Activated CD8-positive, alpha-beta memory T cell treated with anti-CD3 and anti-CD28 coated beads, Interleukin-2, amount 10 ng/mL, durations not matched to agents 7 days and 5 days (primary cell): ENCODE results near the gene TDRD1. TPM values are rescaled to one million over a fixed set of nuclear protein-coding genes. Genes with fewer than 3 reads are reported as not detected.

Experiments
- ATAC-seq: fragments of 150-1000 bp; cut with Tn5 transposase; one replicate; pipeline ENCODE4 v1.10.0; 2021; ENCODE audit warnings: moderate library complexity
- CTCF ChIA-PET: fragments of 350-600 bp; sonication (Branson Sonifier 250); formaldehyde crosslinking; loops from one replicate; lab custom pipeline; 2021; ENCODE audit warnings: antibody characterized with exemption; lab: Charles Lee
- DNase-seq: peaks from one replicate; pipeline ENCODE4 v3.0.0-alpha.2; 2020
- H3K27ac Mint-ChIP-seq: one replicate; pipeline ENCODE4 v1.8.0; 2021; ENCODE audit warnings: mild to moderate bottlenecking, mixed read lengths
- H3K27me3 Mint-ChIP-seq: one replicate; pipeline ENCODE4 v1.8.0; 2021; ENCODE audit warnings: mixed read lengths
- H3K36me3 Mint-ChIP-seq: one replicate; pipeline ENCODE4 v1.8.0; 2021; ENCODE audit warnings: mild to moderate bottlenecking, mixed read lengths
- H3K4me1 Mint-ChIP-seq: one replicate; pipeline ENCODE4 v1.8.0; 2021; ENCODE audit warnings: mixed read lengths
- H3K4me3 Mint-ChIP-seq: one replicate; pipeline ENCODE4 v1.8.0; 2021; ENCODE audit warnings: mild to moderate bottlenecking, moderate library complexity, mixed read lengths
- H3K9me3 Mint-ChIP-seq: one replicate; pipeline ENCODE4 v1.8.0; 2022; ENCODE audit warnings: low read depth, mixed read lengths
- total RNA-seq, 2 experiments: library from RNA; stranded (reverse); gene quantifications; one replicate each; pipeline ENCODE4 v1.2.3, GENCODE V29; 2021

TDRD1 gene
- total RNA-seq, 2 experiments from 2014 or later: 0.05 to 0.15 TPM

DNA sequence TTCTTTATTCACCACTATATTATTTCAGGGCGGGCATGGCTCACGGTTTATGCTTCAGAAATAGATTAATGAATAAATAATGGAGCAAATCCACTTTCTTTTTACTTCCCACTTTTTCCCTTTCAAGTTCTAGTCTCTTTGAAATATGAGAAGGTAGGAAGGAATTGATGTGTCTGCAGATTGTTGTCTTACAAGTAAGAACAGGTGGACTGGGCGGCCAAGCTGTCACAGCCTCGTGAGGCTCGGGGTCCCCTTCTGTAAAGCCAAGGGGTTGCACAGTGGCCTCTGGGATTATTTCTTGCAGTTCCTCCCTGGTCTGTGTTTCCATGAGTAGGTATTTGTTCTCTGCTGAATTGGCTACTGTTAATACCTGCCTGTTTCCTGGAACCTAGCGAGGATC lies 71.1 kb downstream of the TDRD1 start:
- H3K27ac Mint-ChIP-seq: no peak overlapping the region
- no peaks in the 10 kb centered on the region for H3K4me1 Mint-ChIP-seq
- no peak for ATAC-seq
- no peaks in the 10 kb centered on the region for H3K36me3 Mint-ChIP-seq
- no peak overlapping the region for H3K4me3 Mint-ChIP-seq
- CTCF ChIA-PET: interaction anchor here (1.4 kb wide), 1 partner anchor 21 kb away, joined by 3 read pairs; no protein-coding TSS in a partner anchor
- no peaks in the 10 kb centered on the region for H3K9me3 Mint-ChIP-seq
- no peak for DNase-seq
- peaks cover 6% of the 10 kb centered on the region for H3K27me3 Mint-ChIP-seq

DNA sequence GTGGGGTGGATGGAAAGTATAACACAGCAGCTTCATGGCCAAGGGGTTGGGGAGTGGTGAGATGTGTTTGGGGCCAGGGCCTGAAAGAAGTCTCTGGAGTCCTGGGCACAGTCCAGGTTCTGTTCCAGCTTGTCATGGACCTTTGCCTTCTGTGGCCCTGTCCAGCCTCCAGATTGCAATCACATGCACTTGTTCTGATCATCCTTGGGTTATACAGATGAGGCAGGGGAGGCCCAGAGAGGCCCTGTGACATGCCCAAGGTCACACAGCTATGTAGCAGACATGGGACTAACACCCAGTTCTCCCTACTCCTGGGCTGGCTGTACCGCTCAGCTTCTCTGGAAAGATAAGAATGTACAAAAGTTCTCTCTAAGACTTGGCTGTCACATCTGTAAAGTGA lies 71.6 kb downstream of the TDRD1 start:
- no peak overlapping the region for H3K27ac Mint-ChIP-seq
- H3K36me3 Mint-ChIP-seq: no peaks in the 10 kb centered on the region
- no peak for DNase-seq
- H3K9me3 Mint-ChIP-seq: no peaks in the 10 kb centered on the region
- H3K4me3 Mint-ChIP-seq: no peak overlapping the region
- no peaks in the 10 kb centered on the region for H3K4me1 Mint-ChIP-seq
- H3K27me3 Mint-ChIP-seq: peaks cover 2% of the 10 kb centered on the region
- CTCF ChIA-PET: interaction anchor here (1.4 kb wide), 1 partner anchor 21 kb away, joined by 3 read pairs; no protein-coding TSS in a partner anchor
- no peak for ATAC-seq

DNA sequence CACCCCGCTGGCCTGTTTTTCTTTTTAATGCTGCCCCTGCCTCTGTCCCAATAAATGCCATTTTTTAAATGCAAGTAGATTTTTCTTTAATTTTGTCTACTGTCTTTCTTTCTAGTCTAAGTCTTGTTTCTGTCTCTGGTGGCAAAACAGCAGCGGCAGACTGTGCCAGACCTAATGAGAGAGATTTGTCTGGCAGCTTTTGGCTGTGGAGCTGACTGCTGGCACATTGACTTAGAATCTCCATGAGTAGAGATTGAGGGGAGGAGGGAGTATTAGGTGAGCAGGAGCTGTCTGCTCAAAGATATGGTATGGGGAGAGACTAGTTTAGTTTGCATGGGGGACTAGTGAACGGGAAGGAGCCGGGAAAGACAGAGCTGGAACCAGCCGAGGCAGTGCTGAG lies 72.9 kb downstream of the TDRD1 start:
- no peak overlapping the region for H3K4me3 Mint-ChIP-seq
- CTCF ChIA-PET: no interaction called here
- no peaks in the 10 kb centered on the region for H3K36me3 Mint-ChIP-seq
- ATAC-seq (no peak), DNase-seq (no peak)
- H3K4me1 Mint-ChIP-seq: no peaks in the 10 kb centered on the region
- no peaks in the 10 kb centered on the region for H3K9me3 Mint-ChIP-seq
- H3K27ac Mint-ChIP-seq: no peak overlapping the region
- no peaks in the 10 kb centered on the region for H3K27me3 Mint-ChIP-seq

DNA sequence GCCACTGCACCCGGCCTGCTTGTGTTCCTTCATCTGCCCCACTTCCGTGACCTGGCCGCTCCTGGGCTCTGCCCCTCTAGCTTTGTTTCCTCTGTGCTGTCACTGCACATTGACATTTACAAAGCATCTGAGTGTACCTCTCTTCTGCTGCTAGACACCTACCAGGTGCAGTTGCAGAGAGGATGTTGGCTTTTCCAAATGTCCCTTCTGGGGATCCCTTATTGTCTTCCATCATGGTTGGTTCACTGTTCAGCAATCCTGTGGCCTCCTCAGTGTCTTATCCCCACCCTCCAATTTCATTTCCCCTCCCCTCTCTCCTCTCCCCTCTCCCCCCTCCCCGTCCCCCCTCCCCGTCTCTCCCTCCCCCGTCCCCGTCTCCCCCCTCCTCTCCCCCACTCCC lies 73.7 kb downstream of the TDRD1 start:
- H3K4me1 Mint-ChIP-seq: no peaks in the 10 kb centered on the region
- ATAC-seq (peak; percentile 39), DNase-seq (no peak)
- no peaks in the 10 kb centered on the region for H3K27me3 Mint-ChIP-seq
- H3K36me3 Mint-ChIP-seq: no peaks in the 10 kb centered on the region
- H3K9me3 Mint-ChIP-seq: no peaks in the 10 kb centered on the region
- no peak overlapping the region for H3K27ac Mint-ChIP-seq
- no peak overlapping the region for H3K4me3 Mint-ChIP-seq
- CTCF ChIA-PET: no interaction called here

DNA sequence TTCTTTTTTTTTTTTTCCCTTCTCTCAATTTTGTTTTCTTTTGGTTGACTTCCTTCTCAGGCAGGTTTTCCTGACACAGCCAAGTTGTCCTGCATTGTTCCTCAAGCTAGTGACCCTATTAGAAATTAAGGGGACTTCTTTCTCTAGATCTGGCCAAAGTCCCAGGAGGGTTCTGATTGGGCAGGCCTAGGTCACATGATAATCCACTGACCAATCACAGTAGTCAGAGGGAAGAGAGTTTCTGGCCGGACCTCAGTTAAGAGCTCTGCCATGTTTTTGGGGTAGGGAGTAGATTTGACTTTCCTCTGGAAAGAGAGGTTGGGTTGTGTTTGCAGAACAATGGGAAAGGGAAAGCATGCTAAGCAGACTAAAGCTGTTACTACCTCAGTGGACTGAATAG lies 76.1 kb downstream of the TDRD1 start:
- no peaks in the 10 kb centered on the region for H3K4me1 Mint-ChIP-seq

DNA sequence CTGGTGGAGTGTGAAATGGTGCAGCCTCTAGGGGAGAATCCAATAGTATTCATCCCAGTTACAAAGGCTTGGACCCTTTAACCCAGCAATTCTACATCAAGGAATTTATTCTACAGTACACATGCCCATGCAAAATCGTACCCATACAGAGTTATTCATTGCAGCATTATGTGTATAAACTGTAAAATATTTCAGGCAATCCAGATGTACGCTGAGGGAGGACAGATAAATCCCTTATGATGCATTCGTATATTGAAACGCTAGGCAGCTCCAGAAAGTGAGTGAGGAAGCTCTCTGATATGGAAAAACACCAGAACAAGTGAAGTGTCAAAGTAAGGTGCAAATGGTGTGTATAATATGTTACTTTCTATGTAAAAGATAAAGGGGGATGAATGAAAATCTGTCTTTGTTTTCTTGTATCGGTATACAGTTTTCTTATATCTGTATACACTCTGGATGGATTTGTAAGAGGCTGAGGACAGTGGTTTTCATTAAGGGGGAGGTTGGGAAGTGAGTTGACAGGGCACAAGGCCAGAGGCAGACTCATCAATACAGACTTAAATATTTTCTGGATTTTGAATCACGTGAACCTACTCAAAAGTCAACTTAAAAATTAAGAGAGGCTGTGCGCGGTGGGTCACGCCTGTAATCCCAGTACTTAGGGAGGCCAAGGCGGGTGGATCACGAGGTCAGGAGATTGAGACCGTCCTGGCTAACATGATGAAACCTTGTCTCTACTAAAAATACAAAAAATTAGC lies 77.0 kb downstream of the TDRD1 start:
- no peaks in the 10 kb centered on the region for H3K9me3 Mint-ChIP-seq
- CTCF ChIA-PET: no interaction called here

More for the DNA sequence above, 76.1 kb downstream of the TDRD1 start:
- H3K27me3 Mint-ChIP-seq: peaks cover 3% of the 10 kb centered on the region
- H3K36me3 Mint-ChIP-seq: no peaks in the 10 kb centered on the region
- CTCF ChIA-PET: no interaction called here
- no peak for ATAC-seq
- no peak for DNase-seq
- H3K27ac Mint-ChIP-seq: no peak overlapping the region
- H3K9me3 Mint-ChIP-seq: no peaks in the 10 kb centered on the region
- H3K4me3 Mint-ChIP-seq: no peak overlapping the region

DNA sequence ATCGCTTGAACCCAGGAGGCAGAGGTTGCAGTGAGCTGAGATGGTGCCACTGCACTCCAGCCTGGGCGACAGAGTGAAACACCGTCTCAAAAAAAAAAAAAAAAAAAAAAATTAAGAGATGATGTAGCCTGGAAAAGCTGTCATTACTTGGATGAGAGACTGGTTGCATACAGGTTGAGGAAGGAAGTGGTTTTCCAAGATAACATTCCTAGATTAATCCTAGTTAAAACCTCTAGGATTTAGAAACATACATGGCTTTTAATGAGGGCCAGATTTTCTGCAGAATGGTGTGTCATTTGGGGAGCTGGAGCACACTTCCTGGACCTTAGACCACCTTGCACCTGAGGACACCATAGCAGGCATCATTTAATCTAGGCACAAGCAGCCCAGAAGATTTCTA lies 77.7 kb downstream of the TDRD1 start:
- DNase-seq (no peak), ATAC-seq (no peak)
- no peaks in the 10 kb centered on the region for H3K9me3 Mint-ChIP-seq
- H3K36me3 Mint-ChIP-seq: no peaks in the 10 kb centered on the region
- no peak overlapping the region for H3K4me3 Mint-ChIP-seq
- CTCF ChIA-PET: no interaction called here
- H3K27me3 Mint-ChIP-seq: peaks cover 3% of the 10 kb centered on the region
- H3K27ac Mint-ChIP-seq: no peak overlapping the region
- peaks cover 6% of the 10 kb centered on the region for H3K4me1 Mint-ChIP-seq

More for the DNA sequence above, 77.0 kb downstream of the TDRD1 start:
- Mint-ChIP-seq H3K4me3 (no peak overlapping the region), H3K36me3 (no peaks in the 10 kb centered on the region), H3K27me3 (peaks cover 3% of the 10 kb centered on the region), H3K27ac (no peak overlapping the region), H3K4me1 (peaks cover 3% of the 10 kb centered on the region)
- no peak for ATAC-seq
- no peak for DNase-seq

DNA sequence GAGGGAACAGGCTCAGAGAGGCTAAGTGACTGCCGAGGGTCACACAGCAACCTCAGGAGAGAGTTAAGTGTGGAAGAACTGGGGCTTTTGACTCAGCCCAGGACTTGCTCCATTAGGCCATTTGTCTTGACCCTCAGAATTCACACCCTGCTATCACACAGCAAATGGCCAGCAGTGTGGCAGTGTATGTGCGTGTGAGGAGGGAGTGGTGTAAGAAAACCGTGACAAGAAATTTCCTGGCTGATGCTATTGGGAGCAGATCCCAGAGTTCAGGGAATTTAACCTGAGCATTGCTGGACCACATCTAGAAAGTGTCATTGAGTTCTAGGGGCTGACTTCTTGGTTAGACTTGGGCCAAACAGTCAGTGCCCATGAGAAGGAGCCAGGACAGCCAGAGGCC lies 78.3 kb downstream of the TDRD1 start:
- no peak for DNase-seq

DNA sequence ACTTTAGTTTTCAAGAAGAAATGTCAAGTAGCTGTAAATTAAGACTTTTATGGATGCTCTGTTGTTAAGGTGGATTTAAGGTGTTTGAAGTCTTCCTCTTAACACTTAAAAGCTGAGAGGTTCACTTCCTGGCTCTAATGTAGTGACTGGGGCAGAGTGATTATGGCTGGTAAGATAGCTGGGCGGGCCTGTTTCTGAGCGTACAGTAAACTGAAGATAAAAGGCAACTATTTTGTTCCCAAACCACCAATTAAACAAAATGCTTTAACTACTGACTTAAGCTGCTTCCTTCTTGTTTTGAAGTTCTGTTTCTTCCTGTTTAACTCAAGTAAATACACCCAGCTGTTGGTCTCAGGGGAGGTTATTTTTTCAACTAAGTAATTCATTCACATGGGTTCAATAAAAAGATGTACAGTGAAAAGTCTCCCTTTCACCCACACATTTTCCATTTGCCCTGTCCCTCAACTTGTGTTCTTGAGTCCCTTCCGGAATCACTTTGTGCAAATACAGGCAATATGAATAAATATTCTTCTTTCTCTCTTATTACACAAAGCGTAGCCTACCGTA lies 79.2 kb downstream of the TDRD1 start:
- no peak overlapping the region for H3K27ac Mint-ChIP-seq
- peaks cover 3% of the 10 kb centered on the region for H3K27me3 Mint-ChIP-seq
- CTCF ChIA-PET: no interaction called here
- peaks cover 6% of the 10 kb centered on the region for H3K4me1 Mint-ChIP-seq
- H3K36me3 Mint-ChIP-seq: no peaks in the 10 kb centered on the region
- H3K4me3 Mint-ChIP-seq: no peak overlapping the region
- ATAC-seq (no peak), DNase-seq (no peak)
- H3K9me3 Mint-ChIP-seq: no peaks in the 10 kb centered on the region

More for the DNA sequence above, 78.3 kb downstream of the TDRD1 start:
- ATAC-seq: no peak
- no peaks in the 10 kb centered on the region for H3K36me3 Mint-ChIP-seq
- peaks cover 3% of the 10 kb centered on the region for H3K27me3 Mint-ChIP-seq
- H3K4me1 Mint-ChIP-seq: peaks cover 6% of the 10 kb centered on the region
- H3K4me3 Mint-ChIP-seq: no peak overlapping the region
- H3K9me3 Mint-ChIP-seq: no peaks in the 10 kb centered on the region
- no peak overlapping the region for H3K27ac Mint-ChIP-seq
- CTCF ChIA-PET: no interaction called here

DNA sequence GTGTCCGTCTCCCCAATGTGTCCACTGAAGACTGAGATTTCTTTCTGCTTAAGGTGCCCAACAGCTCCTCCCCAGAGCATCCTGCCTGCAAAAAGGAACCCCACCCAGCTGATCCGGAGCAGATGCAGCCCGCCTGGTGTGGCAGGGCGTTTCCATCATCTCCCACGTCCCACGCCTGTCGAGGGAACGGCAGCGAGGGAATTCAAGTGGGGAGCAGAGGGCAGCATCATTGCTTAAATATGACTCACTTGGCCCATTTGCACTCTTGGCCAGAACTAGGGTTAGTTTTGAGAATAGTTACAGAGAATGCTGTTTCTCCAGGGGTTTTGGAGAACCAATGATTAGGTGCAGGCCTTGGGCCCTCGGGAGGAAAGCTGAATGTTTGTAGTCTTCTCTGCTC lies 80.7 kb downstream of the TDRD1 start:
- Mint-ChIP-seq H3K4me1 (peaks cover 6% of the 10 kb centered on the region), H3K9me3 (no peaks in the 10 kb centered on the region), H3K27me3 (peaks cover 7% of the 10 kb centered on the region), H3K27ac (no peak overlapping the region), H3K36me3 (no peaks in the 10 kb centered on the region), H3K4me3 (no peak overlapping the region)
- CTCF ChIA-PET: no interaction called here
- no peak for ATAC-seq
- DNase-seq: no peak

DNA sequence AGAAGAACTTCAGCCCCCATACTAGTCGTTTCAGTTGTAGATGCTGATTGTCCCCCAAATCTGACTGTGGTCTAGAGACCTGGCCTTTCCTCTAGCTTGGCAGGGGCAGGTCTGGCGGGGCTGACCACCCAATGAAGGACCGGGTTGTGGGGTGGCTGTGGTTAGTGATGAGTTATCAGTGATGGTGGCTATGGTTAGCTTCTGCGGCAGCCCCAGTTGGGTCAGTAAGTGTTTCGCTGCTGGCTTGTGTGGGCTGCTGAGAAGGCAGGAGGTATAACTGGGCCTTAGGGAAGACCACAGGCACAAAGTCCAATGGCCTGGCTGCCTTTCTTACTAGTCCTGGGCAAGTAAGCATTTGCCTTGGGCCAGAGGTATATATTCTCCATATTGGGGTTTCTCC lies 81.2 kb downstream of the TDRD1 start:
- H3K36me3 Mint-ChIP-seq: no peaks in the 10 kb centered on the region
- no peak overlapping the region for H3K27ac Mint-ChIP-seq
- CTCF ChIA-PET: no interaction called here
- H3K9me3 Mint-ChIP-seq: no peaks in the 10 kb centered on the region
- ATAC-seq (no peak), DNase-seq (no peak)
- peaks cover 6% of the 10 kb centered on the region for H3K4me1 Mint-ChIP-seq
- peaks cover 7% of the 10 kb centered on the region for H3K27me3 Mint-ChIP-seq
- H3K4me3 Mint-ChIP-seq: no peak overlapping the region

DNA sequence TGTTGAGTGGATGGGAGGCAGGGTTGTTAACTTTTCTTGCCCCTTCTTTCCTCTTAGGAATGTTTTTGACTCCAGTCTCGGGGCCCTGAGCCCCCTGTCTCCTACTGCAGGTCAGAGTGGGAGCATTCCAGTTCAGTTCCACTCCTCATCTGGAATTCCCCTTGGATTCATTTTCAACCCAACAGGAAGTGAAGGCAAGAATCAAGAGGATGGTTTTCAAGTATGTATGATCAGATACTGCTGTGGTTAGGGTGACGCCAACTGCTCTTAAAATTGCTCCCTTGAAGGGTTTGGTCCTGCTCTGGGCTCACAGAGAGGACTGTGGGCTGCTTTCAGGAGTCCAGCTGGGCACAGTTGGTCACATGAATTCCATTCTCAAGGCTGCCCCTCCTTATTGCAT lies 81.9 kb downstream of the TDRD1 start:
- DNase-seq: no peak

DNA sequence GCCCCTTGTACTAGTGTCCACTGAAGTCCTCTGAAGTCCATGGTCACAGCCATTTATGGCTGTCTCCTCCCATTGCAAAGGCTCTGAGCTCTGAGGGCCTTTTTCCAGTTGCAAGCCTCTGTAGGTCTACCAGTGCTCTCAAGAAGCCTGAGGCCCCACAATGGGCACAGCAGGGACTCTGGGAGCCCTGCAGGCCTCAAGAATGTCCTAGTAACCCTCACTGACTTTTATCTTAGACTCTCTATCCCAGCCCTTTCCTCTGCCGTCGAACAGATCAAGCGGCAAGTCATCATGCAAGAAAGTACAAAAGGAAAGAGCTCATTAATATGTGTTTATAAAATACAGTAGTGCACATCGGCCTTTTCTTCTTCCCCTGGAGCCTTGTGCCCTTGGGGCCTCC lies 83.3 kb downstream of the TDRD1 start:
- H3K36me3 Mint-ChIP-seq: no peaks in the 10 kb centered on the region
- CTCF ChIA-PET: no interaction called here
- no peak overlapping the region for H3K4me3 Mint-ChIP-seq
- no peak overlapping the region for H3K27ac Mint-ChIP-seq
- ATAC-seq (no peak), DNase-seq (no peak)
- peaks cover 13% of the 10 kb centered on the region for H3K4me1 Mint-ChIP-seq
- H3K27me3 Mint-ChIP-seq: peaks cover 11% of the 10 kb centered on the region
- H3K9me3 Mint-ChIP-seq: no peaks in the 10 kb centered on the region

More for the DNA sequence above, 81.9 kb downstream of the TDRD1 start:
- no peak overlapping the region for H3K27ac Mint-ChIP-seq
- H3K36me3 Mint-ChIP-seq: no peaks in the 10 kb centered on the region
- H3K27me3 Mint-ChIP-seq: peaks cover 7% of the 10 kb centered on the region
- no peak overlapping the region for H3K4me3 Mint-ChIP-seq
- ATAC-seq: no peak
- H3K9me3 Mint-ChIP-seq: no peaks in the 10 kb centered on the region
- CTCF ChIA-PET: no interaction called here
- H3K4me1 Mint-ChIP-seq: peaks cover 8% of the 10 kb centered on the region

DNA sequence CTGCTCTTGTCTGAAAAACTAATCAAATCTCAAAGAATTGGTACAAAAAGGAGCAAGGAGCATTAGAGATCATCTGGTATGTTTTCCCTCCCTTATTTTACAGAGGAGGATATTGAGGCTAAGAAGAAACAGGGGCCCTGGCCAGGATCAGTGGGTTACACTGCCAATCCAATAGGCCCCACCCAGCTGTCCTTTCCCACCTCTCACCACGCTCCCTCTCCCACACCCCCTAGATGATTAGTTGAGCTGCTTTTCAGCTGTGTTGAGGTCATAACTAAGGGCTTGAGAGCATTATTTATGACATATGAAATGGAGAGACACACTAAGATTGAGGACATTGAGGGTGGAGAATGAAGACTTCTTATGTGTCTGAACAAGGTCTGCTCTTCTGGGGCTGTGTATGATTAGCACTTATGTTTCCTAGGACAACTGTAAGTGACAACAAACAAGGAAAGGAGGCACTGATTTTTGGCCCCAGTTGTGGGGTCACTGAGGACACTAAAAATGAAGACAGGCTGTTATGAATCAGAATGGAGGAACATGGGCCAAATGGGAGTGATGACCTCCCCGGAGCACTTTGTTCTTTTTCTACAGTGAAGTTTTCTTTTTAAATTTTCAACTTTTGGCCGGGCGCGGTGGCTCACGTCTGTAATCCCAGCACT lies 86.4 kb downstream of the TDRD1 start:
- no peaks in the 10 kb centered on the region for H3K9me3 Mint-ChIP-seq
- no peaks in the 10 kb centered on the region for H3K36me3 Mint-ChIP-seq
- H3K27ac Mint-ChIP-seq: no peak overlapping the region
- H3K27me3 Mint-ChIP-seq: peaks cover 17% of the 10 kb centered on the region
- CTCF ChIA-PET: no interaction called here
- DNase-seq (no peak), ATAC-seq (no peak)
- H3K4me1 Mint-ChIP-seq: peaks cover 13% of the 10 kb centered on the region
- no peak overlapping the region for H3K4me3 Mint-ChIP-seq
